Lower leg skin (tissue), 4 donors: Measurements from ENCODE around the gene PTPRT. TPM values are rescaled to one million over a fixed set of nuclear protein-coding genes. Genes with fewer than 3 reads are reported as not detected.

ENCODE experiments used
- DNase-seq, 2 donors: peaks; one replicate each; pipeline ENCODE4 v3.0.0-alpha.2; 2019; ENCODE audit warnings: low spot score in 2 of 2
- H3K4me3 ChIP-seq: fragments of 200-600 bp; sonication (generic); 2 replicates; pipeline ENCODE4 v1.5.1; 2017; ENCODE audit warnings: mild to moderate bottlenecking, low read depth; ENCODE audit not compliant: poor library complexity, severe bottlenecking
- POLR2A ChIP-seq, 2 donors: fragments of 450-650 bp; IDR thresholded peaks; one replicate each; pipeline ENCODE4 v1.6.1; 2016 to 2017; ENCODE audit warnings: antibody characterized with exemption in 2 of 2, mild to moderate bottlenecking in 1 of 2, moderate library complexity in 1 of 2
- WGBS, 2 donors: methylation state at CpG; one replicate each; pipeline ENCODE4 v1.1.5; 2018; 5-methylcytosine and 5-hydroxymethylcytosine counted together
- intact Hi-C: fragments of 100-400 bp; cut with DNase I; formaldehyde crosslinking; loops from one replicate; pipeline ENCODE4 v1.15.0; 2023; ENCODE audit warnings: low total_unique reads
- total RNA-seq, 4 donors: library from RNA; depleted of rRNA; stranded (reverse); fragments of >200 nt; gene quantifications; one replicate each; pipeline ENCODE4 v1.1.0, GENCODE V29; 2016
- TF ChIP-seq, protein P1 (sequence below), 3 donors: fragments of 450-650 bp; IDR thresholded peaks; one replicate each; pipeline ENCODE4 v1.5.1; 2016; ENCODE audit warnings: antibody characterized with exemption in 3 of 3, mild to moderate bottlenecking in 3 of 3, moderate library complexity in 2 of 3

The PTPRT gene
- total RNA-seq, 4 donors from 2014 or later = 0.34 to 1.4 (median 0.95) TPM

DNA sequence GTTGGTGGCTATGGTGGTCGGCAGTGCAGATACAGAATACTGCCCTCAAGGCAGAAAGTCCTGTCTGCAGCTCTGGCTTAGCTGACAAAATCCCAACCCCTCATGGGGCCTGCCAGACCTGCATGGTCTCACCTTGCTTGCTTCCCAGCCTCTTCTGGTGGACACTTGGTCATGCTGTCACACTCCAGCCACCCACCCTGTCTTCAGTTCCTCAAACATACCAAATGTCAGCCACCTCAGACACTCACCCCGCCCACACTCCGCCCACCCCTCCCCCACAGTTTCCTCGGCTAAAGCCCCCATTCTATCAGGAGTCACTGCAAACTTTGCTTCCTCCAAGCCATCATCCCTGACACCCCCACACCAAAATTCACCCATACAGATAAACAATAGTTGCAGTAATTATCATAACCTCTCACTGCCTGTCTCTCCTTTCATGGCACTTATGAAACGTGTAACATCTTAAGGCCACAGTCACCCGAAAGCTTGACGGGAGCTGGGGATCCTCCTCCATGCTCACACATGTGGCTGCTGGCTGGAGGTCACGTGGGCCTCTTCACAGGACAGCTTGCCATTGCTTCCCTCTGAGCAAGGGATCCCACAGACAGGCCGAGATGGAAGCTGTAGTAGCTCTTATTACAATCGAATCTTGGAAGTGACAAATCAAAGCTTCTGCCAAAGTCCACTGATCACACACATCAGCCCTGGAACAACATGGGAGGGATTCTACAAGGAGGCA lies 202.2 kb downstream of the PTPRT start:
- H3K4me3 ChIP-seq = no peak overlapping the region
- intact Hi-C loops = no loop called here
- 62 to 72% methylated on average over 10 of the region's 10 CpGs for WGBS, 2 donors
- DNase-seq = no peak
- no peak for TF ChIP-seq POLR2A (IDR thresholded peaks at IDR 0.05)
- TF ChIP-seq, protein P1, sequence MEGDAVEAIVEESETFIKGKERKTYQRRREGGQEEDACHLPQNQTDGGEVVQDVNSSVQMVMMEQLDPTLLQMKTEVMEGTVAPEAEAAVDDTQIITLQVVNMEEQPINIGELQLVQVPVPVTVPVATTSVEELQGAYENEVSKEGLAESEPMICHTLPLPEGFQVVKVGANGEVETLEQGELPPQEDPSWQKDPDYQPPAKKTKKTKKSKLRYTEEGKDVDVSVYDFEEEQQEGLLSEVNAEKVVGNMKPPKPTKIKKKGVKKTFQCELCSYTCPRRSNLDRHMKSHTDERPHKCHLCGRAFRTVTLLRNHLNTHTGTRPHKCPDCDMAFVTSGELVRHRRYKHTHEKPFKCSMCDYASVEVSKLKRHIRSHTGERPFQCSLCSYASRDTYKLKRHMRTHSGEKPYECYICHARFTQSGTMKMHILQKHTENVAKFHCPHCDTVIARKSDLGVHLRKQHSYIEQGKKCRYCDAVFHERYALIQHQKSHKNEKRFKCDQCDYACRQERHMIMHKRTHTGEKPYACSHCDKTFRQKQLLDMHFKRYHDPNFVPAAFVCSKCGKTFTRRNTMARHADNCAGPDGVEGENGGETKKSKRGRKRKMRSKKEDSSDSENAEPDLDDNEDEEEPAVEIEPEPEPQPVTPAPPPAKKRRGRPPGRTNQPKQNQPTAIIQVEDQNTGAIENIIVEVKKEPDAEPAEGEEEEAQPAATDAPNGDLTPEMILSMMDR (IDR thresholded peaks at IDR 0.05) = no peak

- TF ChIP-seq POLR2A (IDR thresholded peaks at IDR 0.05) = no peak
- TF ChIP-seq, protein P1 (IDR thresholded peaks at IDR 0.05) = no peak
- intact Hi-C loops = no loop called here
- no peak for DNase-seq
- WGBS, 2 donors = 73 to 77% methylated on average over 9 of the region's 9 CpGs
- no peak overlapping the region for H3K4me3 ChIP-seq
These were observed 203.4 kb downstream of the PTPRT start for GRCh38 chr20:42986143-42986773.

DNA sequence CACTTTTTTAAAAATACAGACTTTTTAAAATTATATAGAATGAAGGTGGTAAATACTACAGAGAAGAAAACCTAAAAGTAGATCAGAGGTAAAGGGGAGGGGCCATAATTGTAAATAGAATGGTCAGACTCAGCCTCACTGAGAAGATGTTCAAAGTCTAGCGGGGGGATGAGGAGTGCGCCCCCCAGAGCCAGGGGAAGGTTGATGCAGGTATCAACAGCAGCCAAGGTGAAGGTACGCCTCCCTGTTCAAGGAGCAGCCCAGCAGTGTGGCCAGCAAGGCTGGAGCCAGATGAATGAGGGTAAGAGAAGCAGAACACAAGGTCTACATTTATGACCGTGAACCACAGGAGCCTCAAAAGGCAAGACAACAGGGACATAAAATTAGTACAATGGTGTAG lies 204.1 kb downstream of the PTPRT start:
- TF ChIP-seq, protein P1 (IDR thresholded peaks at IDR 0.05) = no peak
- no peak for TF ChIP-seq POLR2A (IDR thresholded peaks at IDR 0.05)
- intact Hi-C loops = no loop called here
- 82 to 85% methylated on average over 4 of the region's 4 CpGs for WGBS, 2 donors
- H3K4me3 ChIP-seq = no peak overlapping the region
- DNase-seq = no peak

GRCh38 chr20:42982218-42982617 lies 207.5 kb downstream of the PTPRT start:
- DNase-seq = no peak
- intact Hi-C loops = no loop called here
- TF ChIP-seq, protein P1 (IDR thresholded peaks at IDR 0.05) = no peak
- no peak for TF ChIP-seq POLR2A (IDR thresholded peaks at IDR 0.05)
- WGBS, 2 donors = 81 to 83% methylated on average over 6 of the region's 6 CpGs
- no peak overlapping the region for H3K4me3 ChIP-seq

GRCh38 chr20:42981253-42981652 lies 208.5 kb downstream of the PTPRT start:
- DNase-seq = no peak
- intact Hi-C loops = no loop called here
- no peak for TF ChIP-seq POLR2A (IDR thresholded peaks at IDR 0.05)
- TF ChIP-seq, protein P1 (IDR thresholded peaks at IDR 0.05) = no peak
- 39 to 56% methylated on average over 2 of the region's 2 CpGs for WGBS, 2 donors
- no peak overlapping the region for H3K4me3 ChIP-seq
